SU-DHL-6 (cell line): ENCODE data around the gene BIRC3.

Experiments
- EZH2phosphoT487 ChIP-seq: fragments of 200-600 bp; sonication (generic), shearing (Covaris generic); conservative IDR thresholded peaks from 2 replicates; pipeline ENCODE4 v1.6.1; 2018; ENCODE audit warnings: mild to moderate bottlenecking, antibody characterized with exemption, low read length, moderate library complexity, mixed read lengths
- TF ChIP-seq, protein P1 (sequence below): fragments of 200-600 bp; sonication (generic); IDR thresholded peaks from one replicate; pipeline ENCODE4 v1.5.1; 2017; ENCODE audit warnings: antibody characterized with exemption, mild to moderate bottlenecking, low read length, moderate library complexity; ENCODE audit not compliant: insufficient read depth, poor library complexity, severe bottlenecking

DNA sequence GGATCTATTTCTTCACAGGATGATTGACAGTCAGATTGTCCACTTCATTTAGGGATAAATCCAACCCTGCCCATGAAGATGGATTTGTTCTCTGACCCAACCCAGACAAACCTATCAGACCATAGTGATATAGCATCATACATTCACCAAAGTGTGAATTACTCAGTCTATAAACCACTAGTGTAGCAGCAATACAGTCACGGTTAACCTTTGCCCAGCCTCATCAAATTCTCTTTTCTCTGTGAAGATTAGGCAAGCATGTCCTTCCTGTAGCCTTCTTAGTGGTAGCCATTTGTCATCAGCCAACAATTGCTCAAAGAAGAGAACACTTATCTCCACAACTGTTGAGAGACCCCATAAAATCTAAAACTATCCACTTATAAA lies 15.3 kb downstream of the BIRC3 start:
- no peak for TF ChIP-seq EZH2phosphoT487
- TF ChIP-seq, protein P1, sequence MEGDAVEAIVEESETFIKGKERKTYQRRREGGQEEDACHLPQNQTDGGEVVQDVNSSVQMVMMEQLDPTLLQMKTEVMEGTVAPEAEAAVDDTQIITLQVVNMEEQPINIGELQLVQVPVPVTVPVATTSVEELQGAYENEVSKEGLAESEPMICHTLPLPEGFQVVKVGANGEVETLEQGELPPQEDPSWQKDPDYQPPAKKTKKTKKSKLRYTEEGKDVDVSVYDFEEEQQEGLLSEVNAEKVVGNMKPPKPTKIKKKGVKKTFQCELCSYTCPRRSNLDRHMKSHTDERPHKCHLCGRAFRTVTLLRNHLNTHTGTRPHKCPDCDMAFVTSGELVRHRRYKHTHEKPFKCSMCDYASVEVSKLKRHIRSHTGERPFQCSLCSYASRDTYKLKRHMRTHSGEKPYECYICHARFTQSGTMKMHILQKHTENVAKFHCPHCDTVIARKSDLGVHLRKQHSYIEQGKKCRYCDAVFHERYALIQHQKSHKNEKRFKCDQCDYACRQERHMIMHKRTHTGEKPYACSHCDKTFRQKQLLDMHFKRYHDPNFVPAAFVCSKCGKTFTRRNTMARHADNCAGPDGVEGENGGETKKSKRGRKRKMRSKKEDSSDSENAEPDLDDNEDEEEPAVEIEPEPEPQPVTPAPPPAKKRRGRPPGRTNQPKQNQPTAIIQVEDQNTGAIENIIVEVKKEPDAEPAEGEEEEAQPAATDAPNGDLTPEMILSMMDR, result no peak
